Breast epithelium (tissue), 3 donors: ENCODE data around the gene CDHR3.

Experiments
- CTCF ChIP-seq, 3 donors: fragments of 450-650 bp; IDR thresholded peaks; one replicate each; pipeline ENCODE4 v1.5.1; 2016 to 2017; ENCODE audit warnings: antibody characterized with exemption in 3 of 3, mild to moderate bottlenecking in 3 of 3, moderate library complexity in 3 of 3
- POLR2A ChIP-seq: fragments of 450-650 bp; IDR thresholded peaks from one replicate; pipeline ENCODE4 v1.6.1; 2016; ENCODE audit warnings: antibody characterized with exemption, mild to moderate bottlenecking, moderate library complexity
- POLR2AphosphoS5 ChIP-seq, 3 donors: sonication (generic); formaldehyde crosslinking; IDR thresholded peaks; one replicate each; pipeline ENCODE4 v1.6.1; 2017; ENCODE audit warnings: antibody characterized with exemption in 3 of 3

- no peak for TF ChIP-seq CTCF (IDR thresholded peaks at IDR 0.05)
- no peak for TF ChIP-seq POLR2A
- TF ChIP-seq POLR2AphosphoS5 (IDR thresholded peaks at IDR 0.05) = no peak
These were observed 22.7 kb downstream of the CDHR3 start for GRCh38 chr7:105985672-105986215.
